Subcutaneous adipose tissue (tissue), 4 donors: ENCODE results near the gene SCRG1. TPM values are rescaled to one million over a fixed set of nuclear protein-coding genes. Genes with fewer than 3 reads are reported as not detected.

Source experiments
- total RNA-seq, 4 donors: library from RNA; depleted of rRNA; stranded (reverse); fragments of >200 nt; gene quantifications; one replicate each; pipeline ENCODE4 v1.1.0, GENCODE V29; 2016
- TF ChIP-seq, protein P1 (sequence below): fragments of 450-650 bp; IDR thresholded peaks from one replicate; pipeline ENCODE4 v1.5.1; 2016; ENCODE audit warnings: low read depth, mild to moderate bottlenecking, control low read depth, antibody characterized with exemption, moderate library complexity

Gene SCRG1
- total RNA-seq = under 1 TPM in 1 of 4 donors, not detected in 3; under 0.01 TPM

DNA sequence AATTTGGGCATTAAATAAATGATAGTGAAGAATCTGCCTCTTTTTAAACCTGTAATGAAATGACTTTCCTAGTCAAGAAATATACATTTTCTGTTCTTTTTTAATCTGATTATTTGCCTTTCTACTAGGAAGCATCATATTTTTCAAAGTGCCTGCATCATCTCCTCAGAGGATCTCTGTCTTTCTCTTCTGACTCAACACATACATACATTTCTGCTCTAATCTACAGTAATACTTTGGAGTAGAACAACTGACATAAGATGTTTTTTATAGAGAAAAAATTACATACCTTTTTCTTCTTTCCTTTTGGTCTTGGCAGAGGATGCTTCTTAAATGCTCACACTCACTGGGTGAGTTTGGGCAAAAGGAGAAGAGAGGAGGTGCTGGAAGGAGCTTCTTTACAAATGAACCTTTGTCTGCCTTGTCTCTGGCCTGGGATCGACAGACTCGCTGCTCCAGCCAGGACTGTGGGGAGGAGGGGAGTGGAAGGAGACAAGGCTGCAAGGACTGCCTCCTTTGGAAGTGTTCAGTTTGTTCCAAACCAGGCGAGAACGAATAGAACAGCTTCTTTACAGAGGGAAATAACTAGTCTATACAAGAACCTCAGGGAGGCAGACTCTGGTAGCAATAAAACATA, at the start of gene SCRG1:
Gene SCRG1 (minus strand): TSS at position 338 of the 637 bp plus-strand sequence. CDS start 7,702 bp downstream, outside the sequence.
- TF ChIP-seq, protein P1, sequence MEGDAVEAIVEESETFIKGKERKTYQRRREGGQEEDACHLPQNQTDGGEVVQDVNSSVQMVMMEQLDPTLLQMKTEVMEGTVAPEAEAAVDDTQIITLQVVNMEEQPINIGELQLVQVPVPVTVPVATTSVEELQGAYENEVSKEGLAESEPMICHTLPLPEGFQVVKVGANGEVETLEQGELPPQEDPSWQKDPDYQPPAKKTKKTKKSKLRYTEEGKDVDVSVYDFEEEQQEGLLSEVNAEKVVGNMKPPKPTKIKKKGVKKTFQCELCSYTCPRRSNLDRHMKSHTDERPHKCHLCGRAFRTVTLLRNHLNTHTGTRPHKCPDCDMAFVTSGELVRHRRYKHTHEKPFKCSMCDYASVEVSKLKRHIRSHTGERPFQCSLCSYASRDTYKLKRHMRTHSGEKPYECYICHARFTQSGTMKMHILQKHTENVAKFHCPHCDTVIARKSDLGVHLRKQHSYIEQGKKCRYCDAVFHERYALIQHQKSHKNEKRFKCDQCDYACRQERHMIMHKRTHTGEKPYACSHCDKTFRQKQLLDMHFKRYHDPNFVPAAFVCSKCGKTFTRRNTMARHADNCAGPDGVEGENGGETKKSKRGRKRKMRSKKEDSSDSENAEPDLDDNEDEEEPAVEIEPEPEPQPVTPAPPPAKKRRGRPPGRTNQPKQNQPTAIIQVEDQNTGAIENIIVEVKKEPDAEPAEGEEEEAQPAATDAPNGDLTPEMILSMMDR = no peak

DNA sequence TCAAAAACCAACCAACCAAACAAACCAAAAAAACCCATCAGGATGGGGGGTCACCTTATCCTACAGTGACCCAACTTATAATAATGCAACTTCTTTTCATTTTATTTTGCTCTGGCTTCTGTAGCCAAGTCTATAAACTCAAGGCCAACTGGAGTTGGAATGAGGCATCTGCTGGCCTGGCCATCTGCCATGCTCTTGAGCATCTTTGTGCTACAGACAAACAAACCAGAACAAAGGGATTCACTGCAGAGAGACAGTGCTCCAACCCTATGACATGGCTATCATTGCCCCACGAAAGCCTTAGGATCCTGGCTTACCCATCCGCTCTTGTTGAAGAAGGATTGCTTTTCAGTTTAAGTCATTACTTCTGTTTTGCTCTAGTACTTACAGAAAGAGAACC, 49.2 kb upstream of the SCRG1 start:
- TF ChIP-seq, protein P1 = no peak

DNA sequence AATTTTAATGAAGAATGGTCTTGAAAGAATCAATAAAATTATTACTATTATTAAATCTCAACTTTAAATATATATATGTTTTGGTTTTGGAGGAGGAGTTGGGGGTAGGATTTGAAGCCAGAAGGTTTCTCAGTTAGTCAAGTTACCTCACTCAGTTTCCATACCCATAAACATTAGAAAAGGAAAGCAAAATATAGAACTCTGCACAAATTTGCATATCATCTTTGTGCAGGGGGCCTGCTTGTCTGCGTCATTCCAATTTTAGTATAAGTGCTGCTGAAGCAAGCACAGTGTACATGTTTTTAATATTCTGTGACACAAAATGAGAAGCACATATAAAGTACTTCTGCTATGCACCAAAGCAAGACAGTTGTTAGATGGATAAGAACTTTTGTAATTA, 47.5 kb upstream of the SCRG1 start:
- TF ChIP-seq, protein P1 = no peak

DNA sequence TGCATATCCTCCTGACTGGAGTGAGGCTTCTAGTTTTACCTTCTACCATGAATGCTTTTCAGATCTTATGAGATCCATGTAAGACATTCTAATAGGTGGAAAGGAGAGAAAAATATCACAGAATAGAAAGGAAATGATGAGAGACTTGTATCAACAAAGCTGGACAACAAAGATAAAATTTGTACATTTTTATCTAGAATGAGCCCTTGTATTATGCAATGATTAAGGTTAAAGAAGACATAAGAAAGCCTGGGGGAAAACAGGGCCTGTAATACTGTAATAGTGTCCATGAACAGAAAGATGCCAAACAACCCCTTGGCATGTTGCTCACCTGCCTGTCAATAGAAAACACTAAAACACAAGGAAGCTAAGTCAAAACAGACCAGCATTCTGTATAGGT, 44.2 kb upstream of the SCRG1 start:
- TF ChIP-seq, protein P1 = no peak

DNA sequence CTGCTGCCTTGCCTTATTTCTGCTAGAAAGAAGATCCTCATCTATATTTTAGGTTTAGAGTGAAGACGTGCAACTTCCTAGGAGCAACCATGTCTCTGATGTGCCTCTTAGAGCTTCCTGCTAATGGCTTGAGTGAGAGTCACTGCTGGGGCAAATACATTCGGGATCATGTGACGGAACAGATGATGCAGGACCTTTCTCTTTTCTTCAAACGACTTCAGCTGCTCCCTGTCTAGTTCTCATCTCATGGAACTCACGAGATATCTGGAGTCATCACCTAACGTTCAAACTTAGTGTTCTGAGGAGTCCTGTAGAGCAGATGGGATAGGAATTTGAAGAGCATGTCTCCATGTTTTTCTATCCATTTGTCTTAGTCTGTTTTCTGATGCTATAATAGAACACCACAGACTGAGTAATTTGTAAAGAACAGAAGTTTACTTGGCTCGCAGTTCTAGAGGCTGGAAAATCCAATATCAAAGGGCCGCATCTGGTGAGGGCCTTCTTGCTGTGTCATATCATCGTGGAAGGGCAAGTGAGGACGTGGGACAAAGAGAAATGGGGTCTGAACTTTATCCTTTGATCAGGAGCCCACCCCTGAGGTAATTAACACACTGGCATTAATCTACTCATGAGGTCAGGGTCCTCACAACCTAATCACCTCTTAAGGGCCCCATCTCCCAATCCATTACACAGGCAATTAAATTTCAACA, 43.5 kb upstream of the SCRG1 start:
- TF ChIP-seq, protein P1 = no peak

DNA sequence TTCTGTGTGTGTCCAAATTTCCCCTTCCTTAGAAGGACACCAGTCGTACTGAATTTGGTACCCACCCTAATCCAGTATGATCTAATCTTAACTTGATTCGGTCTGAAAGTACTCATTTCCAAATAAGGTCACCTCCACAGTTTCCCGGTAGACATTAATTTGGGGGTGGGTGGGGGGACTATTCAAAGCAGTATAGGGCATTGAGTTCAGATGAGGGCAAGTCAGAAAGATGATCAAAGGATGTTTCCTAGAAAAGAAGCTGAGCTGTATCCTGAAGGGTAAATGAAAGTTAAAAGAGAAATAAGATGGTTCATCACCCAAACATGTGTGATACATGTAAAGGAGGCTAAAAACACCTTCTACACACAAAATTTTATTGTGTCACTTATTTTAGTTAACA, 42.0 kb upstream of the SCRG1 start:
- TF ChIP-seq, protein P1 = no peak

DNA sequence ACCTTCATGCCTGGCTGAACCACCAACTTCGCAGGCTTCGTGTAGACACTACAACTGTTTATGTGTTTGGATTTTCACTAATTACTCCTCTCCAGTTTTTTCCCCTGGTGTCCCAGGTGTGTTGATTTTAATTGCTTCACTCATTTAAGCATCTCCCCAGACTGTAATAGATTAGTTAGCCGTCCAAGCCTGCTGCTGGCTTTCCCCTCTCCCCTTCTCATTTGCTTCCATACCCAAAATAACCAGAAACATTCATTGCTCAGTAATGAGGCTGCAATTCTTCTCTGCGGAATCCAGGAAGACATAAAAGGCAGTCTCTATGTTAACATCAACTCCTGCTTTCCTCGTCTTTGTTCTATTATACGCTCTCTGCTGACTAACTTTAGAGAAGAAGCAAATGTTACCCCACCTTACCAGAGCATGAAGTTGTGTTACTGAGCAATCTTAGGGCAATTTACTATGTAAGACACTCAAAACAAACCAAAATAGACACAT, 37.9 kb upstream of the SCRG1 start:
- TF ChIP-seq, protein P1 = no peak
